IPS DF 19.7 (cell line): ENCODE measurements around the gene BAIAP2.
A peak's percentile ranks its signal among the peaks of the same experiment; 100 is the strongest.

Source experiments
- DNase-seq: peaks from one replicate; pipeline ENCODE4 v3.0.0-alpha.2; 2013; ENCODE audit warnings: low read depth, low spot score

The BAIAP2 gene, protein sequence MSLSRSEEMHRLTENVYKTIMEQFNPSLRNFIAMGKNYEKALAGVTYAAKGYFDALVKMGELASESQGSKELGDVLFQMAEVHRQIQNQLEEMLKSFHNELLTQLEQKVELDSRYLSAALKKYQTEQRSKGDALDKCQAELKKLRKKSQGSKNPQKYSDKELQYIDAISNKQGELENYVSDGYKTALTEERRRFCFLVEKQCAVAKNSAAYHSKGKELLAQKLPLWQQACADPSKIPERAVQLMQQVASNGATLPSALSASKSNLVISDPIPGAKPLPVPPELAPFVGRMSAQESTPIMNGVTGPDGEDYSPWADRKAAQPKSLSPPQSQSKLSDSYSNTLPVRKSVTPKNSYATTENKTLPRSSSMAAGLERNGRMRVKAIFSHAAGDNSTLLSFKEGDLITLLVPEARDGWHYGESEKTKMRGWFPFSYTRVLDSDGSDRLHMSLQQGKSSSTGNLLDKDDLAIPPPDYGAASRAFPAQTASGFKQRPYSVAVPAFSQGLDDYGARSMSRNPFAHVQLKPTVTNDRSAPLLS

GRCh38 chr17:81034779-81035520 is at the start of gene BAIAP2:
BAIAP2 (plus strand) TSS chr17:81035151; CDS start chr17:81035255, 104 bp downstream.
- no peak for DNase-seq

GRCh38 chr17:80986046-80986445 is 48.9 kb upstream of the BAIAP2 start:
- no peak for DNase-seq

- DNase-seq, result no peak
These were observed 48.0 kb upstream of the BAIAP2 start for GRCh38 chr17:80986816-80987475.

GRCh38 chr17:80987941-80988461 is 47.0 kb upstream of the BAIAP2 start:
- DNase-seq, result no peak

DNA sequence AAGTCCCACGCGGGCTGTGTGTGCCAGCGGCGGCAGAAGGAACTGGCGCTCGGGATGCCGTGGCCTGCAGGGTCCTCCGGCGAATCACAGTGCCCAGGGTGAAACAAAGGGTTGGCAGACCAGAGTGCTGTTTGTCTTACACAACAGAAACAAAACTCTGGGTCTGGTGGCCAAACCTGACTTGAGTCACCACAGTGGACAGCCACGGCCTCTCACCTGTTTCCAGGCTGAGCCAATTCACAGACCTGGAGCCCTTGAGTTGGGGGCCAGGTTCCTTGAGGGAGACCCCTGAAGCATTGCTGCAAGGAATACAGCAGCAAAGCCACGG is 45.4 kb upstream of the BAIAP2 start:
- DNase-seq, result no peak

DNA sequence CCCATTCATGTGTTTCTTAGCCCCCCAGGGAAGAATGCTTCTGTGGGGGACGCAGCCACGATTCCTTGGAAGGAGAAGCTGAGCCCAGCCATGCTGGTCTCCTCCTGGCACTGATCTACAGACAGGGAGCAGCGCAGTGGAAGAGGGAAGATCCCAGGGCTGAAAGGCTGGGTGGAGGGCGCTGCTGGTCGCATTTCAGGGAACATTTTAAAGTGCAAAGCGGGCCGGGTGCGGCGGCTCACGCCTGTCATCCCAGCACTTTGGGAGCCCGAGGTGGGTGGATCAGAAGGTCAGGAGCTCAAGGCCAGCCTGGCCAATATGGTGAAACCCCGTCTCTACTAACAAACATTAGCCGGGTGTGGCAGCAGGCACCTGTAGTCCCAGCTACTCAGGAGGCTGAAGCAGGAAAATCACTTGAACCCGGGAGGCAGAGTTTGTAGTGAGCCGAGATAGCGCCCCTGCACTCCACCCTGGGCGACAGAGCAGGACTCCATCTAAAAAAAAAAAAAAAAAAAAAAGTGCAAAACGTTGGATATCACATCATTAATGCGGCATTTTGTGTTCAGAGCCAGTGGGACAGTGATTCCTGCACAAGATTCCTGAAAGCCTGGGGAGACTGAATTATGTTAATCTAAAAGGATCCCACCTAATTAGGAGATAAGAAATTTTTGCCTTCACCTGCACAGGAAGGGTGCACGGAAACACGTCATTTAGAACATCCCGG is 43.9 kb upstream of the BAIAP2 start:
- DNase-seq, result no peak

DNA sequence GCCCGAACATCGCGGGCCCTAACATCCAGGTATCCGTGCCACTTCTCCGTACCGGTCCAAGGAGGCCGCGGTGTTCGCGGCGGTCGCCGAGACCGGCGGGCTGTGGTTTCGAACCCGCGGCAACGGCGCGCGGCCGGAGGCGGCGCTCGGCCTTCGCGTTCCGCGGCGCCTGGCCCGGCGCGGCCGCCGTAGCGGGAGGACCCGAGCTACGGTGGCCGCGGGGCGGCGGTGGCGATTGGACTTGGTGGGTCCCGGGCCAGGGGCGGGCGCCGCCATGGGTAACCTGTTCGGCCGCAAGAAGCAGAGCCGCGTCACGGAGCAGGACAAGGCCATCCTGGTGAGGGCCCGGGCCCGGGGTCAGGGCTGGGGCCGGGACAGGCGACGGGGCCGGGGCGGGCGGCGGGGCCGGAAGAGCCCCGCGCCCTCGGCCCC is 43.3 kb upstream of the BAIAP2 start, which contains the start of gene CHMP6:
Gene CHMP6 (plus strand): TSS at position 197 of the 432 bp plus-strand sequence. CDS start 78 bp downstream, at position 275.
- peak; percentile 23 for DNase-seq

GRCh38 chr17:80992077-80992947 is 42.6 kb upstream of the BAIAP2 start:
- no peak for DNase-seq

GRCh38 chr17:80992948-80993624 is 41.9 kb upstream of the BAIAP2 start:
- DNase-seq, result no peak

DNA sequence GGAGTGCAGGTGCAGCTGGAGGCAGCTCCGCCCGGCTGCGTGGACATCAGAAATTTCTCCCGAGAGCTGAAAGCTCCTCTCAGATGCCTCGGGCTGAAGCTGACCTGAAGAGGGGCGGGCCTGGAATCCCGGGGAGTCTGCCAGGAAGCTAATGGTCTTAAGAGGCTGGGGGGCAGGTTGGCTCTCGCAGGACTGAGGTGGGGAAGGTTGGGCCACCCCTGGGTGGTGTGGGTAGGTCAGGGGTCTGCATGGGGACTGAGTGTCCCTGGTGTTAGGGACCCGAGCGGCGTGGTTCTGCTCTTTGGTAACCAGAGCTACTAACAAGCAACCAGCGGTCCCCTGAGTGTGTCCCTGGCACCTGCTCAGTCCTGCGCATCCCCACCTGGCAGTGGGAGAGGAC is 39.8 kb upstream of the BAIAP2 start:
- no peak for DNase-seq

- no peak for DNase-seq
These were observed 38.3 kb upstream of the BAIAP2 start for GRCh38 chr17:80996422-80997305.

DNA sequence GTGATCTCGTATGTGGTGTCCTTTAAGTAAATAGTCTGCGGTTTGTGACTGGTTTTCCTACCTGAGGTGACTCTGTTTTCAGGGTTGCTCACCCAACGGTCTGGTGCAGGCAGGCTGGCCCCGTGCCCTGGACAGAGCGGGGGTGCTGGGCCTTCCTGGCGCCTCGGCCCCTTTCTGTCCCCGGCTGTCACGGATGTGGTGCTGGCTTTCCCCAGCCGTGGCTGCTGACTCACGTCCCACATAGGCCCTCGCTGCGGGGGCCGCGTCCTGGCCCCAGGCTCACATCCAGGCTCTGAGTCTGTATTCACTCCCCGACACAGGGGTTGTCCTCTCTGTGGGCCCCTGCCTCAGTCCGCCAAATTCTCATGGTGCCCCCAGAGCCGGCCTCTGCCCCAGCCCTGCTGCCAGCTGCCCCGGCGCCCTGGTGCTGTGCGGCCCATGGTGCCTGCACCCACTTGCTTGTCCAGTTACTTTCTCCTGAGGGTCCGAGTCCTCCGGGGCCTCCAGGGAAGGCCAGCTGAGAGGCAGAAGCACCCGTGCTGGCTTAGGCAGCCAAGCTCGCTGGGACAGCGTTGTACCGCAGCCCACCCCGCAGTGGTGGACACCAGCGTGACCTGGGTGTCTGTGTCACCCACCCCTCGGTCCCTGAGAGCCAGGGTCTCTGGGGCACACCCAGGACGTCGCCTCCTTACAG is 37.4 kb upstream of the BAIAP2 start:
- no peak for DNase-seq

- DNase-seq, result no peak
These were observed 36.7 kb upstream of the BAIAP2 start for GRCh38 chr17:80998118-80998747.

DNA sequence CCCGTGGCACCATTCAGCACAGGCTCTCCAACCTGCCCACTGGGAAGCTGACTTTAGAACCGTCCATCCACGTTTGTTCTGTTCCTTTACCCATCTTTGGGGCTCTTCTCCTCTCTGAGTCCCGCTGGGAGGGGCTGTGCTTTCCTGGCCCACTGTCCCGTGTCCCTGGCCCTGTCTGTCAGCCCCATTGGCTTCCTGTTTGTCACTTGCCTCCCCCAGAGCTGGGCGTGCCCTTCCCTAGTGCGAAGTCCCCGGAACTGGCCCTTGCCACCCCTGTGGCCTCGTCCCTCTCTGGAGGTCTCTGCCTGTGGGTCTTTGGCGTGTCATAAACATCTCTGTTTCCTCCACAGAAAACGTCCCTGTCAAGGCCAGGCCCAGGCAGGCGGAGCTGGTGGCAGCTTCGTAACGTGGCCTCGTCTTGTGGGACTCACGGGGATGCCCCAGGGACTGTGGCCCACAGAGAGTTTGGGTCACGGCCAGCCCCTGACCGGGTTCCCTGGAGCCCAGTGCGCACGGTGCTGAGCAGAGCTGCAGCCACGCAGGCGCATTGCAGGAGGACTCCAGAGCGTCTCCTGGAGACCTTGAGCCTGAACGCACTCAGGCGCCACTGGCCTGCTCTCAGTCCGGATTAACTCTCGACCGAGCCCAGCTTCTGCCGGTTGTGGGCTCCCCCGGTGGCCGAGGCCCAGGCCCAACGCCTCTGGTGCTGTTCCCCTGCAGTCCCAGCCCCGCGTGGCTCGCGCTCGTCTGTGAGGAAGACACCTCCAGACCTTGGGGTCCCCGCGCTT is 36.0 kb upstream of the BAIAP2 start:
- DNase-seq, result no peak

DNA sequence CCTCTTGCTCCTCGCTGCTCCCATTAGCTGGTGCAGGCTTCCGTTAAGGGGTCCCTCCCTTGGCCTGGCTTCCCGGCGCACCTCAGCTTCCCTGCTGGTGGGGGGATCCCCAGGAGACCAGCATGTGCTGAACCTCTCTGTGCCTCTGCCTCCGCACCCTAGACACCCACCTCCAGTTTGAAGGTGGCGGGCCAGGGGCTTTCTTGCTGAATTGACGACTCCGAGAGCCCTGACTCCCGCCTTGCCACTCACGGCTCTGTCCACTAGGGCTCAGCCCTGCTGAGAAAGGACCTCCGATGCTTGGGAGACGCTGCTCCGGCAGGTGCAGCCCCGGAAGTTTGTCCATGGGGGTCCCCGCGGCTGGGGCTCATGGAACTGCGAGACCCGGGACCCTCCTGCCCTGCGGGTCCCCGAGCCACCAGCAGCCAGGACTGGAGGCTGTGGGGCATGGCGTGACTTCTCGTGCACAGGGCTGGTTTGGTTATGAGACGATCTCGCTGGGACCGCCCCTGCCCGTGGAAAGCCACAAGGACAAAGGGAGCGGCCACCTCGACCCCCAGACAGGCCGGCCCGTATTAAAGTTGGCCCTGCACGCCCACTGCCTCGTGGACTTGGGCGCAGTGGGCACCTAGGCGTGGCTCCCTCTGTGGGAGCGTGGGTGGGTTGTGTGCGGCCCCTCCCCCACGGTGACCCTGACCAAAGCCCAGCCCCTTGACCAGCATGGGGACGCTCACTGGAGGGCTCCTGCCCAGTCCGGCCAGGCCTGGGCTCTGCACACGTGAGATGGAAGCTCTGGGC is 35.2 kb upstream of the BAIAP2 start:
- DNase-seq, result no peak

GRCh38 chr17:81000334-81000630 is 34.7 kb upstream of the BAIAP2 start:
- DNase-seq, result no peak
